Upper lobe of left lung (tissue), 4 donors: ENCODE results near the gene RPL9.

ENCODE experiments used
- CTCF ChIP-seq, 6 experiments: fragments of 450-650 bp in 4 of 6; fragments of 200-600 bp in 2 of 6; sonication (generic) in 2 of 6; IDR thresholded peaks; one replicate each; pipeline ENCODE4 v1.5.1; 2016 to 2019; ENCODE audit warnings: antibody characterized with exemption in 6 of 6
- POLR2A ChIP-seq, 4 donors: fragments of 450-650 bp; IDR thresholded peaks; one replicate each; pipeline ENCODE4 v1.5.1; 2016 to 2017; ENCODE audit warnings: antibody characterized with exemption in 4 of 4, mild to moderate bottlenecking in 2 of 4

DNA sequence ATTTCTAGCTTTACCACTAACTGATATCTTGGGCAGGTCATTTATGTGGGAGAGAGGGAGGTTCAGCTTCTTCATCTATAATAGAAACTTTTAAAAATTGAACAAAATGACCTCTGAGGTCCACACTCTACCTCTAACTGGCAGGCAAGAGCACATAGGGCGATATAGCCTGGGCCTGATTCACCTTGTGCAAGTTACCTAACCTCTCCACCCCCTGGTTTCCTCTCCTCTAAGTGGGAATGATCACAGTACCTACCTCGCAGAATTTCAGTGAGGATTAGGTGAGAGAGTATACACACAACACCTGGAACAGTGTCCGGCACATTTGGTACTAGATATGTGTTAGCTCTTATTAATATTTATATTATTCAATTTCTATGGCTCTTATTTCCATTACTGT is 36.5 kb downstream of the RPL9 start:
- TF ChIP-seq CTCF (IDR thresholded peaks at IDR 0.05): no peak
- TF ChIP-seq POLR2A (IDR thresholded peaks at IDR 0.05): no peak
